CD4-positive, alpha-beta T cell treated with Interleukin-17A for 1 hour (primary cell): ENCODE data around the gene MACROD2.
"Not testable (repeated sequence)": the region's sequence is repeated elsewhere in the genome, so short reads cannot be mapped to it uniquely, and the experiment has no call there.

Experiments used
- DNase-seq: peaks from one replicate; pipeline ENCODE4 v3.0.0-alpha.2; 2020

MACROD2 gene

GRCh38 chr20:15515691-15516090 lies 1520.4 kb downstream of the MACROD2 start:
- no peak for DNase-seq

- DNase-seq, result no peak
Observed at GRCh38 chr20:15520930-15521524, 1525.7 kb downstream of the MACROD2 start.

- no peak for DNase-seq
Observed at GRCh38 chr20:15523400-15523799, 1528.1 kb downstream of the MACROD2 start.

GRCh38 chr20:15528391-15529111 lies 1533.2 kb downstream of the MACROD2 start:
- DNase-seq, result no peak

- no peak for DNase-seq
Observed at GRCh38 chr20:15535863-15536262, 1540.5 kb downstream of the MACROD2 start.

GRCh38 chr20:15537200-15537599 lies 1541.9 kb downstream of the MACROD2 start:
- DNase-seq, result not testable (repeated sequence)

GRCh38 chr20:15542655-15543054 lies 1547.3 kb downstream of the MACROD2 start:
- no peak for DNase-seq

- no peak for DNase-seq
Observed at GRCh38 chr20:15544742-15545141, 1549.4 kb downstream of the MACROD2 start.

GRCh38 chr20:15546525-15547023 lies 1551.3 kb downstream of the MACROD2 start:
- DNase-seq, result no peak

- DNase-seq, result no peak
Observed at GRCh38 chr20:15547119-15547518, 1551.8 kb downstream of the MACROD2 start.

GRCh38 chr20:15550116-15550870 lies 1555.0 kb downstream of the MACROD2 start:
- DNase-seq, result no peak

- no peak for DNase-seq
Observed at GRCh38 chr20:15555913-15556312, 1560.6 kb downstream of the MACROD2 start.

- DNase-seq, result no peak
Observed at GRCh38 chr20:15556869-15557268, 1561.6 kb downstream of the MACROD2 start.

GRCh38 chr20:15561070-15561569 lies 1565.8 kb downstream of the MACROD2 start:
- no peak for DNase-seq

GRCh38 chr20:15561707-15562404 lies 1566.5 kb downstream of the MACROD2 start:
- DNase-seq, result no peak

- no peak for DNase-seq
Observed at GRCh38 chr20:15563836-15564235, 1568.5 kb downstream of the MACROD2 start.

GRCh38 chr20:15564981-15565380 lies 1569.7 kb downstream of the MACROD2 start:
- DNase-seq, result no peak

GRCh38 chr20:15565786-15566185 lies 1570.5 kb downstream of the MACROD2 start:
- DNase-seq, result no peak

GRCh38 chr20:15567219-15567618 lies 1571.9 kb downstream of the MACROD2 start:
- DNase-seq, result no peak

GRCh38 chr20:15570156-15570555 lies 1574.8 kb downstream of the MACROD2 start:
- no peak for DNase-seq

- DNase-seq, result no peak
Observed at GRCh38 chr20:15571056-15571455, 1575.7 kb downstream of the MACROD2 start.

GRCh38 chr20:15575255-15575654 lies 1579.9 kb downstream of the MACROD2 start:
- no peak for DNase-seq

- no peak for DNase-seq
Observed at GRCh38 chr20:15576411-15576810, 1581.1 kb downstream of the MACROD2 start.
